Mucosa of stomach (tissue), 1 donor: ENCODE measurements around the gene HORMAD2.

Experiments used
- H3K27me3 ChIP-seq: one replicate; pipeline ENCODE4 v1.7.0; 2013; ENCODE audit warnings: mild to moderate bottlenecking, low read length; ENCODE audit not compliant: control insufficient read depth, insufficient read depth
- H3K36me3 ChIP-seq: one replicate; pipeline ENCODE4 v1.7.0; 2013; ENCODE audit warnings: low read length; ENCODE audit not compliant: control insufficient read depth, insufficient read depth
- H3K4me1 ChIP-seq: one replicate; pipeline ENCODE4 v1.7.0; 2013; ENCODE audit warnings: mild to moderate bottlenecking, low read length; ENCODE audit not compliant: control insufficient read depth, insufficient read depth
- H3K4me3 ChIP-seq: one replicate; pipeline ENCODE4 v1.7.0; 2013; ENCODE audit warnings: low read length
- H3K9ac ChIP-seq: one replicate; pipeline ENCODE4 v1.7.0; 2013; ENCODE audit warnings: mild to moderate bottlenecking, low read length, moderate library complexity
- H3K9me3 ChIP-seq: one replicate; pipeline ENCODE4 v1.7.0; 2013; ENCODE audit warnings: mild to moderate bottlenecking, low read length, moderate library complexity; ENCODE audit not compliant: control insufficient read depth
- donor health status: Pancreatic carcinoma.

The HORMAD2 gene

DNA sequence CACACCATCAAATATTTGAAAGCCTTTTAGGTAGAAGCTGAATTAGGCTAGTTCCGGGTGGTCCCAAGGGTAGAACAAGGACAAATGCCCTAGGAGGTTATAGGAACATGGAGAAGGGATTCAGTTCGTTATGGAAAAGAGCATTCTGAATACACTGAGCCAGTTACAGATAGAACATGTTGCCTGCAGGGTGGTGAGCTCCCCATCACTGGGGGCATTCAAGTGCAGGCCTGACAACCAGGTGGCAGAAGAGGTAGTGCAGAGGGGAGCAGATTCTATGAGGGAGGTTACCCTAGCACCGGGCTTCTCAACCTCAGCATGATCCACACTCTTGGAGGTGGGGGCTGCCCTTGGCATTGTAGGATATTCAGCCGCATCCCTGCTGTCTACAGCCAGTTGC lies 142.1 kb downstream of the HORMAD2 start:
- Histone ChIP-seq H3K9ac (no peak overlapping the region), H3K36me3 (no peaks in the 10 kb centered on the region), H3K4me3 (no peak overlapping the region), H3K27me3 (no peaks in the 10 kb centered on the region), H3K4me1 (no peaks in the 10 kb centered on the region), H3K9me3 (no peaks in the 10 kb centered on the region)

DNA sequence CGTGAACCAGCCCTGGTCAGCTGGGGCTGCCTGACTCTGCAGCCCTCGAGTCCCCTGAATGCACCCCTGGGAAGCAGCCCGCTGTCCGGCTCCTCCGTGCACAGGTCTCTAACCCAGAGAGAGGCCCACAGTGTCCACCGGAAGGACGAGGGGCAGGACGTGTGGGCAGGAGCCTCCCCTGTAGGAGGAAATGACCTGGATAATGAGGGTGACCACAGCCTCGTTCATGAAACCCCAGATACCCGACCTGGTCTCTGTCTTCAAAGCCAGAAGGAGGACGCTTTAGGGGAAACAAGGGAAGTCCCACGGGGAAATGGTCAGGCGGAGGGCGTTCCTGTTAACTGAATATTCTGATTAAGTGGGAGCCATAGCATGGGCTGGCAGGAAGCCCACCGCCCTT lies 143.0 kb downstream of the HORMAD2 start:
- Histone ChIP-seq H3K9me3 (no peaks in the 10 kb centered on the region), H3K36me3 (no peaks in the 10 kb centered on the region), H3K4me3 (no peak overlapping the region), H3K9ac (no peak overlapping the region), H3K4me1 (no peaks in the 10 kb centered on the region), H3K27me3 (no peaks in the 10 kb centered on the region)

DNA sequence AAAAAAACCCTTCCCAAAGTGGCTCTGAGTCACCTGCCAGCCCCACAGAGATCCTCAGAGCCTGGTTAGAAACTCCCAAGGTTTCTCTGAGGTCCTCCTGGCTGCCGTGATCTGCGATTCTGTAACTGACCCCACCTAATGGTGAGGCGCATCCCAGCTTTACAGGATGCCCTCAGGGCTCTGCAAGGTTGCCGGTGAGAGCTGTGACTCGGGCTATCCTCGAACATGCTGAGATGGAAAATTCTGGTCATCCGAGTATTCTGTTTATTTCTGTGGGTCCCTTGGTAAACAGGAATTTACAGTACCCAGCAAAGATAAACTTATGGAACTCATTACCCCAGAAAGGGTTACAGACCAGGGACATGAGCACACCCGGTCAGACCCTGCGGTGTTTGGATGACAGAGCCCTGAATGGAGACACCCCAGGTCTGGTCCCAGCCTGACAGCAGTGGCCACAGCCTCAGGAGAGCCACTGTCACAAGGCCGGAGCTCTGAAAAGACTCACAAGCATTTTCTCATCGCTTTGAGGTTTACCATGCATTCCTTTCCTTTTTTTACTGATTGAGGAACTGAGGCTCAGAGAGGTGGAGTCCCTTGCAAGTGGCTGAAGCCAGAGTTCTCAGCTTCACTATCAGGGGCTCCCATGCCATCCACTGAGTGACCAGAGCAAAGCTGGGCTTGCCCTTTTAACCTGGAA lies 144.0 kb downstream of the HORMAD2 start:
- Histone ChIP-seq H3K4me1 (no peaks in the 10 kb centered on the region), H3K9ac (no peak overlapping the region), H3K36me3 (no peaks in the 10 kb centered on the region), H3K4me3 (no peak overlapping the region), H3K27me3 (no peaks in the 10 kb centered on the region), H3K9me3 (no peaks in the 10 kb centered on the region)

GRCh38 chr22:30225220-30225927 lies 145.1 kb downstream of the HORMAD2 start:
- H3K27me3 ChIP-seq: no peaks in the 10 kb centered on the region
- no peak overlapping the region for H3K4me3 ChIP-seq
- no peaks in the 10 kb centered on the region for H3K36me3 ChIP-seq
- no peaks in the 10 kb centered on the region for H3K4me1 ChIP-seq
- H3K9ac ChIP-seq: no peak overlapping the region
- H3K9me3 ChIP-seq: no peaks in the 10 kb centered on the region

DNA sequence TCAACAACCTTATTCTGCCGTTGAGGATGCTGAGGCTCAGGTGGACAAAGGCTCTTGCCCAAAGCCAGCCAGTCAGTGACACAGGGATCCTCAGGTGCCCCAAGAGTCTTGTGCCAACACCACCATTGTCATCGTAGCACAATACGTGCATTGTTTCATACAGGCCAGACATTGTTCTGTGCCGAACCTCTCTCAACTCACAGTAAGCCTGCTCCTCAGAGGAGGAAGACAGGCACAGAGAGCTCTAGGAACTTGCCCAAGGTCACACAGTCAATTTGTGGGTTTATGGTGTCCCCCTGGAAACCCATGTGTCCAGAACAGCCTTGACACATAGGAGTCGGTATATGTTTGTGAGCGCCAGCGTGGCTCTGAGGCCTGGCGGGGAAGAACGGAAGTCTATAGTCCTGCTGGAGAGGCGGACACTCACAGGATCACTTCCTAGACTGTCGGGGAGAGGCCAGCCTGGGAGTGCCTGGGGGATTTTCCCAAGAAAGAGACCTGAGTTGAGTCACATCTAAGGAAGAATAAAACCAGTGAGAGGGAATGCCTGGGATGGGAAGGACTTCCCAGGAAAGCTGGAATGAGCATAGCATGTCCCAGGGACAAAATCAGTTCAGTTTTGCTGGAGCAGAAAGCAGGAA lies 146.0 kb downstream of the HORMAD2 start:
- no peaks in the 10 kb centered on the region for H3K4me1 ChIP-seq
- no peaks in the 10 kb centered on the region for H3K27me3 ChIP-seq
- H3K9ac ChIP-seq: no peak overlapping the region
- H3K4me3 ChIP-seq: no peak overlapping the region
- H3K9me3 ChIP-seq: no peaks in the 10 kb centered on the region
- no peaks in the 10 kb centered on the region for H3K36me3 ChIP-seq
